ENCODE data around the gene SP6.

- no peak for TF ChIP-seq CTCF (IDR thresholded peaks at IDR 0.05)
- no peak for TF ChIP-seq POLR2A (IDR thresholded peaks at IDR 0.05)
Measured at GRCh38 chr17:47857551-47858455, 6.8 kb upstream of the SP6 start.
